Measurements from ENCODE around the gene PTPN14. TPM values are rescaled to one million over a fixed set of nuclear protein-coding genes. Genes with fewer than 3 reads are reported as not detected.

The PTPN14 gene
- total and polyA plus RNA-seq, 2 of the 4 experiments (the other 2 are of a cell fraction) = 21.5 to 31.7 TPM

DNA sequence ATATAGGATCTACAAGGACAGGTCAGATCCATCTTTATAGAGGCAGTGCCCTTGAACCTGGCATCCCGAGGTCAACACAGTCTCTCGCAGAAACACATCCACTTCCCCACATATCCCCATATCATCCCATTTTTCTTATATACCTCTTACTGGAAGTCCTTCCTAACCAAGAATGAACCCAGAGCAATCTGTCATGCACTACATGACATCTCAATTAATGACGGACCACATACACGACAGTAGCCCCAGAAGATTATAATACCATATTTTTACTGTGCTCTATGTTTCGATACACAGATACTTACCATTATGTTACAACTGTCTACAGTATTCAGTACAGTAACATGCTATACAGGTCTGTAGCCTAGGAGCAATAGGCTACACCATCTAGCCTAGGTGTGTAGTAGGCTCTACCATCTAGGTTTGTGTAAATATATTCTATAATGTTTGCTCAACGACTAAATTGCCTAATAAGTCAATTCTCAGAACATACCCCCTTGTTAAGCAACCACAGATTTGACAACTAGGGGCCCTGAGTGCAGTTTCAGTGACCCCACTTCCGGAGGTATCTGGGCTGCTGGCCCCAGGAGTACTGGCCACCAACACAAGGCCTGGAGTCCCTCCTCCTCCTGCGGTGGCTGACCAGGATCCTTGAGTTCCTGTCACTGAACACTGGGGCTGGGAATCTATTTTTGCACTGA lies 28.1 kb downstream of the PTPN14 start:
- Histone ChIP-seq H3K27me3 (ENCODE audit: control insufficient read depth, insufficient read depth, low read length) (no peaks in the 10 kb centered on the region), H3K56ac (ENCODE audit: extremely low read depth, insufficient read depth, low read length) (no peak overlapping the region), H2BK120ac (ENCODE audit: low read depth, low read length) (no peak overlapping the region), H3K79me1 (ENCODE audit: low read depth in 1 of 2, low read length in 2 of 2) (peaks cover 23 to 89% of the 10 kb centered on the region in 2 experiments), H3K9ac (ENCODE audit: low read depth, low read length) (no peak overlapping the region), H4K20me1 (ENCODE audit: insufficient read depth, low read length) (peaks cover 73% of the 10 kb centered on the region), H2BK5ac (ENCODE audit: low read depth, low read length, poor library complexity, severe bottlenecking) (no peak overlapping the region), H3K9me3 (ENCODE audit: control insufficient read depth, insufficient read depth, low read length) (no peaks in the 10 kb centered on the region), H4K5ac (ENCODE audit: low read depth, low read length) (no peak overlapping the region), H3K9me1 (ENCODE audit: insufficient read depth, low read length) (peaks cover 11% of the 10 kb centered on the region; the same call in 1 of the 2 replicates), H2BK15ac (ENCODE audit: low read depth, low read length) (no peak overlapping the region), H2AK5ac (ENCODE audit: low read depth, low read length) (0 out of 2 replicates have a peak overlapping the region, but pooled peaks have one; percentile 30), H2AFZ (replicated peaks; ENCODE audit: low read length, poor library complexity) (no peak overlapping the region), H3K36me3 (ENCODE audit: control insufficient read depth, insufficient read depth, low read length) (no peaks in the 10 kb centered on the region), H3K4ac (ENCODE audit: low read depth, low read length) (no peak overlapping the region), H3K18ac (ENCODE audit: low read depth, low read length) (no peak overlapping the region), H2BK20ac (ENCODE audit: low read depth, low read length) (no peak overlapping the region), H3K4me3 (ENCODE audit: insufficient read depth, low read depth, low read length) (no peak overlapping the region), H4K8ac (ENCODE audit: low read depth in 2 of 2, low read length in 2 of 2) (no peak overlapping the region), H3K23ac (ENCODE audit: low read depth, low read length) (no peak overlapping the region), H4K91ac (ENCODE audit: insufficient read depth, low read depth, low read length) (no peak overlapping the region), H3K14ac (replicated peaks; ENCODE audit: low read depth, low read length) (no peak overlapping the region), H3K27ac (ENCODE audit: insufficient read depth, low read length) (no peak overlapping the region), H2AK9ac (replicated peaks; ENCODE audit: low read depth, low read length, poor library complexity) (no peak overlapping the region), H3K4me1 (ENCODE audit: control insufficient read depth, insufficient read depth, low read length) (peaks cover 22% of the 10 kb centered on the region), H3K4me2 (ENCODE audit: low read depth, low read length) (no peak overlapping the region)
- DNase-seq (no peak), ATAC-seq (ENCODE audit: low read depth) (no peak)
- in situ Hi-C loops (cut with MboI; ENCODE audit: low sequenced_read_pairs) = no loop called here
- TF ChIP-seq RAD21 (IDR thresholded peaks at IDR 0.05; ENCODE audit: low read length) = no peak
- no peak for TF ChIP-seq CHD1 (IDR thresholded peaks at IDR 0.05; ENCODE audit: low read depth, low read length)
- no peak for TF ChIP-seq BHLHE40 (IDR thresholded peaks at IDR 0.05; ENCODE audit: low read depth, low read length)
- TF ChIP-seq CEBPB (IDR thresholded peaks at IDR 0.05; ENCODE audit: low read depth, low read length) = no peak
- TF ChIP-seq RFX5 (IDR thresholded peaks at IDR 0.05; ENCODE audit: low read depth, low read length) = no peak
- TF ChIP-seq, protein P1, sequence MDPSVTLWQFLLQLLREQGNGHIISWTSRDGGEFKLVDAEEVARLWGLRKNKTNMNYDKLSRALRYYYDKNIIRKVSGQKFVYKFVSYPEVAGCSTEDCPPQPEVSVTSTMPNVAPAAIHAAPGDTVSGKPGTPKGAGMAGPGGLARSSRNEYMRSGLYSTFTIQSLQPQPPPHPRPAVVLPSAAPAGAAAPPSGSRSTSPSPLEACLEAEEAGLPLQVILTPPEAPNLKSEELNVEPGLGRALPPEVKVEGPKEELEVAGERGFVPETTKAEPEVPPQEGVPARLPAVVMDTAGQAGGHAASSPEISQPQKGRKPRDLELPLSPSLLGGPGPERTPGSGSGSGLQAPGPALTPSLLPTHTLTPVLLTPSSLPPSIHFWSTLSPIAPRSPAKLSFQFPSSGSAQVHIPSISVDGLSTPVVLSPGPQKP (IDR thresholded peaks at IDR 0.05; ENCODE audit: borderline replicate concordance, low read depth, low read length) = no peak
- no peak for TF ChIP-seq MAFK (IDR thresholded peaks at IDR 0.05; ENCODE audit: low read depth, low read length)
- TF ChIP-seq RCOR1 (IDR thresholded peaks at IDR 0.05; ENCODE audit: insufficient replicate concordance, low read length) = no peak
- no peak for TF ChIP-seq FOS (IDR thresholded peaks at IDR 0.05; ENCODE audit: low read depth, low read length)
- no peak for TF ChIP-seq NFE2L2 (IDR thresholded peaks at IDR 0.05; ENCODE audit: low read depth, low read length)
- TF ChIP-seq, protein P2, sequence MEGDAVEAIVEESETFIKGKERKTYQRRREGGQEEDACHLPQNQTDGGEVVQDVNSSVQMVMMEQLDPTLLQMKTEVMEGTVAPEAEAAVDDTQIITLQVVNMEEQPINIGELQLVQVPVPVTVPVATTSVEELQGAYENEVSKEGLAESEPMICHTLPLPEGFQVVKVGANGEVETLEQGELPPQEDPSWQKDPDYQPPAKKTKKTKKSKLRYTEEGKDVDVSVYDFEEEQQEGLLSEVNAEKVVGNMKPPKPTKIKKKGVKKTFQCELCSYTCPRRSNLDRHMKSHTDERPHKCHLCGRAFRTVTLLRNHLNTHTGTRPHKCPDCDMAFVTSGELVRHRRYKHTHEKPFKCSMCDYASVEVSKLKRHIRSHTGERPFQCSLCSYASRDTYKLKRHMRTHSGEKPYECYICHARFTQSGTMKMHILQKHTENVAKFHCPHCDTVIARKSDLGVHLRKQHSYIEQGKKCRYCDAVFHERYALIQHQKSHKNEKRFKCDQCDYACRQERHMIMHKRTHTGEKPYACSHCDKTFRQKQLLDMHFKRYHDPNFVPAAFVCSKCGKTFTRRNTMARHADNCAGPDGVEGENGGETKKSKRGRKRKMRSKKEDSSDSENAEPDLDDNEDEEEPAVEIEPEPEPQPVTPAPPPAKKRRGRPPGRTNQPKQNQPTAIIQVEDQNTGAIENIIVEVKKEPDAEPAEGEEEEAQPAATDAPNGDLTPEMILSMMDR (conservative IDR thresholded peaks at IDR 0.05; ENCODE audit: low read depth, low read length) = no peak
- no peak for TF ChIP-seq POLR2A (IDR thresholded peaks at IDR 0.05; ENCODE audit: low read depth, low read length)
- TF ChIP-seq, protein P3, sequence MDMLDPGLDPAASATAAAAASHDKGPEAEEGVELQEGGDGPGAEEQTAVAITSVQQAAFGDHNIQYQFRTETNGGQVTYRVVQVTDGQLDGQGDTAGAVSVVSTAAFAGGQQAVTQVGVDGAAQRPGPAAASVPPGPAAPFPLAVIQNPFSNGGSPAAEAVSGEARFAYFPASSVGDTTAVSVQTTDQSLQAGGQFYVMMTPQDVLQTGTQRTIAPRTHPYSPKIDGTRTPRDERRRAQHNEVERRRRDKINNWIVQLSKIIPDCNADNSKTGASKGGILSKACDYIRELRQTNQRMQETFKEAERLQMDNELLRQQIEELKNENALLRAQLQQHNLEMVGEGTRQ (IDR thresholded peaks at IDR 0.05; ENCODE audit: low read depth, low read length) = no peak
- ChIA-PET POLR2A (ENCODE audit: unreplicated experiment) (no interaction called here), CTCF (no interaction called here)
- dilution Hi-C loops (cut with HindIII; ENCODE audit: low sequenced_read_pairs, unreplicated experiment) = no loop called here
- no TSS peak for BruUV-seq (replicated peaks)
- intact Hi-C loops (cut with micrococcal nuclease) = no loop called here
- WGBS, 2 experiments (ENCODE audit: extremely low coverage in 2 of 2, insufficient read length in 1 of 2) = 100% methylated on average over 2 of the region's 8 CpGs; no CpG with 5 or more reads in 1 of the 2 experiments

Data from IMR-90 (cell line).